Subcutaneous abdominal adipose tissue (tissue), 5 donors: ENCODE results near the gene KRT76.

Experiments
- H3K27ac ChIP-seq: one replicate; pipeline ENCODE4 v1.7.0; 2013; ENCODE audit warnings: low read depth, mild to moderate bottlenecking, inconsistent platforms, low read length, moderate library complexity
- H3K27me3 ChIP-seq, 5 donors: one replicate each; pipeline ENCODE4 v1.7.0; 2013; ENCODE audit warnings: low read length in 5 of 5, inconsistent platforms in 1 of 5; ENCODE audit not compliant: control insufficient read depth in 5 of 5, insufficient read depth in 4 of 5
- H3K36me3 ChIP-seq, 5 donors: one replicate each; pipeline ENCODE4 v1.7.0; 2013; ENCODE audit warnings: low read length in 5 of 5; ENCODE audit not compliant: control insufficient read depth in 5 of 5, insufficient read depth in 5 of 5
- H3K4me1 ChIP-seq, 5 donors: one replicate each; pipeline ENCODE4 v1.7.0; 2013; ENCODE audit warnings: low read length in 5 of 5, mild to moderate bottlenecking in 3 of 5, moderate library complexity in 1 of 5; ENCODE audit not compliant: control insufficient read depth in 5 of 5, insufficient read depth in 5 of 5
- H3K4me3 ChIP-seq, 5 donors: one replicate each; pipeline ENCODE4 v1.7.0; 2013; ENCODE audit warnings: low read length in 5 of 5, low read depth in 1 of 5
- H3K9ac ChIP-seq, 5 donors: one replicate each; pipeline ENCODE4 v1.7.0; 2013; ENCODE audit warnings: low read length in 5 of 5, mild to moderate bottlenecking in 4 of 5, moderate library complexity in 3 of 5
- H3K9me3 ChIP-seq, 5 donors: one replicate each; pipeline ENCODE4 v1.7.0; 2013; ENCODE audit warnings: low read length in 5 of 5; ENCODE audit not compliant: control insufficient read depth in 5 of 5
- donor health status: healthy.
- donor health status: healthy.
- donor health status: healthy.
- donor health status: healthy.
- donor health status: healthy.

Gene KRT76

DNA sequence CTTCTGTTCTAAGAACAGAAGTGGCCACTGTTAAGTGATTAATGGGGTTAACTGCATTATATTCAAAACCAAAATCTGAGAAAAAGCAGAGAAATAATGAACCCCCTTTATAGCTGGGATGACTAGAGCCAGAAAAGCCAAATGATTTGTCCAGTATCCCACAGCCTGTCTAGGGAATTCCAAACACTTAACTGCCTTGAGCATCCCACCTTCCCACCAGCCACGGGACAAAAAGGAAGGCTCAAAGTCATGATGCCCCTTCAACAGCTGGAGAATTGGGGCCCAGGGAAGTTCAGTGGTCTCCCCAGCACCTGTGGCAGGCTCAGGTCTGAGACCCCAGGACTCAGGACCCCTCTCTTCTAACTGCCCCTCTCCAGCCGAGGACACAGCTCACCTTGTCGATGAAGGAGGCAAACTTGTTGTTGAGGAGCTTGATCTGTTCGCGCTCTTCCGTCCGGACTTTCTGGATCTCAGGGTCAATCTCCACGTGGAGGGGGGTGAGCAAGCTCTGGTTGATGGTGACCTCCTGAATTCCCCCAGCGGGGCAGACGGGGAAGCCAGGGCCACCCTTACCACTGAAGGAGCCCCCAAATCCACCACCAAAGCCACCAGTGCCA is 36.2 kb upstream of the KRT76 start:
- H3K27ac ChIP-seq = no peak overlapping the region
- H3K4me3 ChIP-seq = no peak overlapping the region
- no peaks in the 10 kb centered on the region for H3K9me3 ChIP-seq
- peaks cover 0 to 17% (median 1%) of the 10 kb centered on the region in 5 donors for H3K27me3 ChIP-seq
- H3K36me3 ChIP-seq = no peaks in the 10 kb centered on the region
- H3K9ac ChIP-seq = no peak overlapping the region
- H3K4me1 ChIP-seq = no peaks in the 10 kb centered on the region

DNA sequence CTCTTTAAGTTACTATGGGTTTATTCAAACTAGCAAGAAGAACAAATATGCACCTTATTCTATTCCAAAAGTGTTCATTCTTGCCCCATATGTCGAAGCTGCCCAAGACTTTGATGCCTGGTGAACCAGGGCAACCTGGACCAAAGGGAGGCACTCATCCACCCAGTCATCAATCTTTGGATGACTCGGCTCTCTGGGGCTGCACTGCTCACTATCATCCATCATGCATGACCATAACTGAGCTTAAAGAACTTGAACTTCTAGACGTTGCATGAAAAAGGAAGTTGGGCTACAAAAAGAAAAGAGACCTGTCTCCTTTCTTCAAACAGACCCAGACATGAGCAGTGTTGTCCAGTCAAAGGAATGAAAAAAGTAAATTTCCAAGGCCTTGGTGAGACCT is 35.6 kb upstream of the KRT76 start:
- Histone ChIP-seq H3K9ac (no peak overlapping the region), H3K4me1 (no peaks in the 10 kb centered on the region), H3K27ac (no peak overlapping the region), H3K4me3 (no peak overlapping the region), H3K9me3 (no peaks in the 10 kb centered on the region), H3K36me3 (no peaks in the 10 kb centered on the region), H3K27me3 (peaks cover 0 to 15% (median 4%) of the 10 kb centered on the region in 5 donors)

DNA sequence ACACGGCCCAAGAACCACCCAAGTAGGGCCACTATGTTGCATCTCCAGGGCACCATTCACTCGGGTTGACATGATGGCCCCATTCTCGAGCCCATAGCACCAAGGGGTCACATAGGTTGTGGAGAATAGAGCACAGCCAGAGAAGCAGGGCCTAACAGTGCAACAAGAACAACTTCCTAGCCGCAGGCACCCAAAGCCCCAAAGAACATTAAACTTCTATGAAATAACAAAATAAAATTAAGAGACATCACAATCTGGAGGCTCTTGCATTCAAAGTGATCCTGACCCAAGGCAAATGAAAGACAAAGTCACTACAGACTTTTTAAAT is 34.9 kb upstream of the KRT76 start:
- Histone ChIP-seq H3K27ac (no peak overlapping the region), H3K4me3 (no peak overlapping the region), H3K27me3 (peaks cover 0 to 13% (median 4%) of the 10 kb centered on the region in 5 donors)

DNA sequence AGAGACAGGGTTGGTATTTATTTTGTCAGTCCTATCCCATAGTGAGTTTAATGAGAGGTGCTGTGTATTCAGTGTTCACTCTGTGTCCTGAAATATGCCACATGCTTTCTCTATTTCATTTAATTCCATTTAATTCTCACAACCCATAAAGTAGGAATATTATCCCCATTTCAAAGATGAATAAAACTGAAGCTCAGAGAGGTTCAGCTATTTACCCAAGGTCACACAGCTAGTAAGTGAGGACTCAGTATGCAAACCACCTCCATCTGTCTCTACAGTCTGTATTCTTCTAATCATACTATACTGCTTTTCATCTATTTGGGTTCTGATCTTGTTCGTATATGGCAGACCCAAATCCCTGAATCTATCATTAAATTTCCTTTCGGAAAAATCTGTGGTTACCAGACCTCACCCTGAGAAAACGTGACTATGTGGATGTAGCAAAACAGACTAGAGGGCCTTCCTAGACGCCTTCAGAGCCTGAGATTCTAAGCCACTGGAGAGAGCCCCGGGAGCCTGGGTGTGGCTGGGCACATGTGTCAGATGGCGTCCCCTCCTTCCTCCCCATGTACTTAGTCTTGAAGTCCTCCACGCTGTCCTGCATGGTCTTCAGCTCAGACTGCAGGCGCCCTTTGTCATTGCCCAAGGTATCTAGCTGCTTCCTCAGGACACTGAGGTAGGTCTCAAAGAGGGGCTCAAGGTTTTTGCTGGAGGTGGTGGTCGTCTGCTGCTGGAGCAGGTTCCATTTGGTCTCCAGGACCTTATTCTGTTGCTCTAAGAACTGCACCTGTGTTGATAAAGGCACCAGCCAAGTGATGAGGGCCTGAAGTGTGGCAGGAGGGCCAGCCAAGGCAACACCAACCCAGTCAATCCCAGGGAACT is 34.3 kb upstream of the KRT76 start:
- Histone ChIP-seq H3K9me3 (no peaks in the 10 kb centered on the region), H3K4me3 (no peak overlapping the region), H3K27me3 (peaks cover 0 to 11% (median 4%) of the 10 kb centered on the region in 5 donors), H3K4me1 (no peaks in the 10 kb centered on the region), H3K27ac (no peak overlapping the region), H3K36me3 (no peaks in the 10 kb centered on the region), H3K9ac (no peak overlapping the region)

More for the DNA sequence above, 34.9 kb upstream of the KRT76 start:
- no peaks in the 10 kb centered on the region for H3K9me3 ChIP-seq
- H3K9ac ChIP-seq = no peak overlapping the region
- H3K4me1 ChIP-seq = no peaks in the 10 kb centered on the region
- no peaks in the 10 kb centered on the region for H3K36me3 ChIP-seq

DNA sequence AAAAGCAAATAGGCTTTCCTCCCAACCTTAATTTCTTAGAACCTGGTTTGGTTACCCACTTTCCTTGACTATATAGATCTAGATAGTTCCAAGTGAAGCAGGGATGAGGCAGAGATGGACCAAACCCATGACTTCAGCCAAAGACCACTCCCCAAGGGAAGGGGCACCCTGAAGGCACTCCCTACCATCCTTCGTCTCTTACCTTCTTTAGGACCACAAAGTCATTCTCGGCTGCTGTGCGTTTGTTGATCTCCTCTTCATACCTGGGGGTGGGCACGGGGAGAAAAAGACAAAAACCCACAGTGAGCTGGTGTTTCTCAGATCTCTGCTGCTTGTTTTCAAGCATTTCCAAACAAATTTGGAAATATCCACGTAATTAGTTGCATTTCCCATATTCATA is 33.4 kb upstream of the KRT76 start:
- no peak overlapping the region for H3K4me3 ChIP-seq
- H3K9ac ChIP-seq = no peak overlapping the region
- H3K4me1 ChIP-seq = no peaks in the 10 kb centered on the region
- no peaks in the 10 kb centered on the region for H3K36me3 ChIP-seq
- no peak overlapping the region for H3K27ac ChIP-seq
- H3K9me3 ChIP-seq = no peaks in the 10 kb centered on the region
- H3K27me3 ChIP-seq = peaks cover 0 to 11% (median 4%) of the 10 kb centered on the region in 5 donors

DNA sequence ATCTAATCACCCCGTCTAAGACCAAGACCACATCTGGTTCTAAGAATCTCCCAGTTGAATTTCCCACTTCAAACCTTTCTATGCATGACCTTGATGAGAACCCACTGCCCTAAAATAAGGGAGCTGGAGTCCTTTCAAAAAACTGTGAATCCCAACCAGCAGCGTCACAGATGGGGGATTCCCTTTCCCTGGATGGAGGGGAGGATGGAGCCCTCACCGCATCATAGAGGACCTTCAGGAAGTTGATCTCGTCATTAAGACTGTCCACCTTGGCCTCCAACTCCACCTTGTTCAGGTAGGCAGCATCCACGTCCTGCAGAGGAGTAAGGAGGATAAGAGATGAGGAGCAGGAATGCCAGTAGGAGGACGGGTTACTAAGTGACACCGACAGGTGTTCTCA is 32.0 kb upstream of the KRT76 start:
- H3K9me3 ChIP-seq = no peaks in the 10 kb centered on the region
- no peaks in the 10 kb centered on the region for H3K36me3 ChIP-seq
- peaks cover 0 to 11% (median 4%) of the 10 kb centered on the region in 5 donors for H3K27me3 ChIP-seq
- H3K4me1 ChIP-seq = no peaks in the 10 kb centered on the region
- no peak overlapping the region for H3K9ac ChIP-seq
- H3K4me3 ChIP-seq = no peak overlapping the region
- H3K27ac ChIP-seq = no peak overlapping the region

DNA sequence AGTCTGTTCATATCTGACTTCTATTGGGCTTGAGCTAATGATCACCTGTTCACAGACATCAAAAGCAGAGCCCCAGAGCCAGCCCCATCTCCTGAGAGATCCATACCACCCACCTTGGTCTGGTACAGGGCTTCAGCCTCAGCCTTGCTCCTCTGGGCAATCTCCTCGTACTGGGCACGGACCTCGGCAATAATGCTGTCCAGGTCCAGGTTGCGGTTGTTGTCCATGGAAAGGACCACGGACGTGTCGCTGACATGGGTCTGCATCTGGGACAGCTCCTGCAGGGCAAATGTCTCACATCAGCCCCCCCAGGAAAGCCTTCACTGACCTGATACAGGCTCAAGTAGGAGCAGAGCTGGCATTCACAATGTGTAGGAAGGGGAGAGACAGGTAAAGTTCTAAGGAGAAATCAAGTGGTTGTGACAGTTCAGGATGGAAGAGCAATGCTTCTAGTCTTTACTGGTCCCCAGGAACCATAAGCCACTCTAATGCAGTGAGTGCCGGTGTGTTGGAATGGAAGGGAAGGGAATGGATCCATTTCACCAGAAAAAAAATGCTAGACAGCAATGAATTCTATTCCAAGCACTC is 31.5 kb upstream of the KRT76 start:
- H3K4me3 ChIP-seq = no peak overlapping the region
- H3K9ac ChIP-seq = no peak overlapping the region
- no peaks in the 10 kb centered on the region for H3K36me3 ChIP-seq
- no peaks in the 10 kb centered on the region for H3K9me3 ChIP-seq
- H3K4me1 ChIP-seq = no peaks in the 10 kb centered on the region
- H3K27me3 ChIP-seq = peaks cover 0 to 11% (median 4%) of the 10 kb centered on the region in 5 donors
- no peak overlapping the region for H3K27ac ChIP-seq

DNA sequence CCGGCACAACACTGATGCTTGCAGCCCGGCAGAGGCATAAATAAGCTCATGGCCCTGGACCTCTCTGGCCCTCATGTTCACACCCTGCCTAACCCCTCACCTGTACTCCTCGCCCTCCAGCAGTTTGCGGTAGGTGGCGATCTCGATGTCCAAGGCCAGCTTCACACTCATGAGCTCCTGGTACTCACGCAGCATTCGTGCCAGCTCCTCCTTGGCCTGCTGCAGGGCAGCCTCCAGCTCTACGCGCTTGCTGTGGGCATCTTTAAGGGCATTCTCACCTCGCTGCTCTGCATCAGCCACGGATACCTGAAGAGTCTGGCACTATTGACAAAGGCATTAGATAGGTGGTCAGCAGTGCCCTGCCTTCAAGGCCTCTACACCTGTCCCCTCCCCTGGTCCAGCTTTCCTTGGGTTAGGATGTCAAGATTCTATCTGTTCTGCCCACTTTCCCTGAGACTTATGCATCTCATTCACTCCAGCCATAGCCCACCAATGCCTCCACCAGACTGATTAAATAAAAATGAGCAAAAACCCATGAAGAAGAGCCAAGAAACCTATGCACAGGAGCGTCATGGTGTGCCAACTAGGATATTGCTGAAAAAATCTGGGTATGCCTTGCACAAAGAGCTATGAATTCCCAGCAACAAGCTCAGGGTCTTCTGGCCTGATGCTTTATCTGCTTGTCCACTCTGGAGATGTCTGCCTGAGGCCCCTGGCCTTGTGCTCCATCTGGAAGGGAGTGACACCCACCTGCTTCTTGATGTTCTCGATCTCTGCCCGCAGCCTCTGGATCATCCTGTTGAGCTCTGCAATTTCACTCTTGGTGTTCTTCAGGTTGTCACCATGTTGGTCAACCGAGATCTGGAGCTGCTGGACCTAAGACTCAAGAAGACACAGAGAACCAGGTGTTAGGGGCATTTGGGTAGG is 30.7 kb upstream of the KRT76 start:
- Histone ChIP-seq H3K27ac (no peak overlapping the region), H3K4me3 (no peak overlapping the region), H3K36me3 (no peaks in the 10 kb centered on the region), H3K9me3 (no peaks in the 10 kb centered on the region), H3K9ac (no peak overlapping the region), H3K27me3 (peaks cover 0 to 11% (median 4%) of the 10 kb centered on the region in 5 donors), H3K4me1 (no peaks in the 10 kb centered on the region)

DNA sequence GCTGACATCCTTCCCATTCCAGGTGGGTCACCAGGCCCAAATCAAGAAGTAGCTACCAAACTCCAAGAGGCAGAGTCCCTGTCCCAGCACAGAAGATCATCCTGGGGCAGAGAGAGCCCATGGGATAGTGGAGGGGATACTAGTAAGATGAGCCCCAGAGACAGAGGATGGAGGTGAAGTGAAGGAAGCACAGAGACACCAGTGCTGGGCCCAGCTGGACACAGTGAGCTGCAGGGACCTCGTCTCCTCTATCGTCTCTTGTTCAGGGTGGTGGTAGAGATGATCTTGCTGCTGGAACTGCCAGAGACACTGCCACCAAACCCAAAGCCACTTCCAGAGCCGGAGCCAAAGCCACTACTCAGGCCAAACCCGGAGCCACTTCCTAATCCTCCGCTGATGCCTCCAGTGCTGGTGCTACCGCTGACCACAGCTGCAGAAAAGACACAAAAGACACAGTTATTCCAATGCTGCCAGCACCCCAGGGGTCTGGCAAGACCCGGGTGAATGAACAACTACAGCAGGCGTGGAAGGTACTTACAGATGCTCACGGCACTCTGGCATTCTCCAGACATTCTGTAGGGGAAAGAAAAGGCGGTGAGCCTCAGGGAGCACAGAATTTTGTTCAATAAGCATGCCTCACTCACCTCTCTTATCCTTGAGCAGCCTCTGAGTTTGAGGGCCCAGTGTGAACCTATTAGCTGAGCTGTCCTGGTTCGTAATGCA is 29.8 kb upstream of the KRT76 start:
- Histone ChIP-seq H3K9ac (no peak overlapping the region), H3K9me3 (no peaks in the 10 kb centered on the region), H3K27me3 (peaks cover 0 to 11% (median 4%) of the 10 kb centered on the region in 5 donors), H3K27ac (no peak overlapping the region), H3K4me3 (no peak overlapping the region), H3K4me1 (no peaks in the 10 kb centered on the region), H3K36me3 (no peaks in the 10 kb centered on the region)
